GM12878 (cell line): ENCODE results near the gene KRTAP12-1. TPM values are rescaled to one million over a fixed set of nuclear protein-coding genes. Genes with fewer than 3 reads are reported as not detected.

Experiments used
- ATAC-seq: fragments of 200-7000 bp; cut with Tn5 transposase; 3 replicates; pipeline ENCODE4 v1.9.1; 2020; ENCODE audit warnings: mild to moderate bottlenecking, moderate library complexity
- BruUV-seq: library from RNA; stranded (reverse); fragments of 400-500 nt; replicated peaks from 2 replicates; lab custom pipeline; 2021; lab: Mats Ljungman, UMichigan
- CTCF ChIA-PET: fragments of 300-600 bp; sonication (Branson Sonifier 250); formaldehyde crosslinking; extraction: SDS; loops from one replicate; lab custom pipeline; 2021; ENCODE audit warnings: inconsistent platforms; lab: Yijun Ruan, JAX
- POLR2A ChIA-PET: fragments of 350-600 bp; formaldehyde crosslinking; extraction: SDS; loops from one replicate; lab custom pipeline; 2021; ENCODE audit warnings: inconsistent platforms; lab: Charles Lee
- RAD21 ChIA-PET: fragments of 300-600 bp; sonication (Branson Sonifier 250); formaldehyde crosslinking; loops from one replicate; lab custom pipeline; 2023; ENCODE audit warnings: antibody characterized with exemption; ENCODE audit not compliant: unreplicated experiment; lab: Charles Lee
- SMC1A ChIA-PET: fragments of 300-600 bp; sonication (Branson Sonifier 250); formaldehyde crosslinking; loops from one replicate; lab custom pipeline; 2023; ENCODE audit not compliant: unreplicated experiment, uncharacterized antibody; lab: Charles Lee
- DNase-seq: peaks from one replicate; pipeline ENCODE4 v3.0.0-alpha.2; 2011; ENCODE audit warnings: low read depth, low spot score
- FAIRE-seq: peaks from 3 replicates; lab custom pipeline; 2011; peaks lifted over from hg19 to GRCh38; lab: Jason Lieb, UNC
- H2AFZ ChIP-seq: 2 replicates; pipeline ENCODE4 v1.6.0; 2011; ENCODE audit warnings: low read depth, low read length, control low read depth; ENCODE audit not compliant: control insufficient read depth
- H3K27ac ChIP-seq: 2 replicates; pipeline ENCODE4 v1.5.1; 2011; ENCODE audit warnings: control low read depth; ENCODE audit not compliant: control insufficient read depth, insufficient read depth
- H3K27me3 ChIP-seq, 2 experiments: replicated peaks in 1 of 2; 2 replicates each; pipeline versions ENCODE4 v1.6.0 to v1.6.1; 2011; ENCODE audit warnings: low read length in 1 of 2; ENCODE audit not compliant: control insufficient read depth in 2 of 2, insufficient read depth in 2 of 2
- H3K36me3 ChIP-seq, 2 experiments: 2 replicates each; pipeline ENCODE4 v1.5.1; 2011; ENCODE audit warnings: low read length in 1 of 2; ENCODE audit not compliant: control insufficient read depth in 2 of 2, insufficient read depth in 2 of 2
- H3K4me1 ChIP-seq: 2 replicates; pipeline ENCODE4 v1.6.1; 2011; ENCODE audit warnings: mild to moderate bottlenecking, low read length, moderate library complexity, mixed read lengths; ENCODE audit not compliant: control insufficient read depth, insufficient read depth
- H3K4me2 ChIP-seq: 2 replicates; pipeline ENCODE4 v1.6.0; 2011; ENCODE audit warnings: control low read depth; ENCODE audit not compliant: control insufficient read depth, insufficient read depth
- H3K4me3 ChIP-seq: fragments of 200-600 bp; sonication (generic); 2 replicates; pipeline ENCODE4 v1.5.1; 2016
- H3K79me2 ChIP-seq: 2 replicates; pipeline ENCODE4 v1.6.0; 2011; ENCODE audit warnings: low read length; ENCODE audit not compliant: control insufficient read depth, insufficient read depth
- H3K9ac ChIP-seq: 2 replicates; pipeline ENCODE4 v1.8.0; 2011; ENCODE audit warnings: low read length, control low read depth, mixed read lengths; ENCODE audit not compliant: control insufficient read depth, insufficient read depth
- H3K9me3 ChIP-seq: replicated peaks from 3 replicates; pipeline ENCODE4 v1.5.1; 2011; ENCODE audit warnings: mild to moderate bottlenecking, low read length; ENCODE audit not compliant: control insufficient read depth, insufficient read depth
- H4K20me1 ChIP-seq: 2 replicates; pipeline ENCODE4 v1.6.0; 2011; ENCODE audit not compliant: control insufficient read depth, insufficient read depth
- CEBPZ ChIP-seq: fragments of 150-350 bp; IDR thresholded peaks from 2 replicates; pipeline ENCODE4 v1.6.1; 2016; ENCODE audit warnings: low read depth, low read length
- FOXK2 ChIP-seq: fragments of 450-650 bp; IDR thresholded peaks from 2 replicates; pipeline ENCODE4 v1.6.1; 2017; ENCODE audit warnings: mild to moderate bottlenecking, moderate library complexity
- HCFC1 ChIP-seq: fragments of 150-350 bp; IDR thresholded peaks from 2 replicates; pipeline ENCODE4 v1.6.1; 2014; ENCODE audit warnings: low read length
- KLF5 ChIP-seq: fragments of 450-650 bp; IDR thresholded peaks from 2 replicates; pipeline ENCODE4 v1.6.1; 2014; ENCODE audit warnings: mild to moderate bottlenecking; ENCODE audit not compliant: partially characterized antibody
- MAX ChIP-seq: IDR thresholded peaks from 2 replicates; pipeline ENCODE4 v1.6.1; 2012; ENCODE audit warnings: low read depth, low read length, improper control_type of control experiment
- POLR2AphosphoS2 ChIP-seq: IDR thresholded peaks from 2 replicates; pipeline ENCODE4 v1.6.1; 2011; ENCODE audit warnings: low read depth, mild to moderate bottlenecking, low read length, improper control_type of control experiment, moderate library complexity
- POLR2AphosphoS5 ChIP-seq: IDR thresholded peaks from 2 replicates; pipeline ENCODE4 v1.6.1; 2011; ENCODE audit warnings: mild to moderate bottlenecking, low read length, inconsistent platforms
- RBBP5 ChIP-seq: fragments of 200-600 bp; sonication (generic); conservative IDR thresholded peaks from 2 replicates; pipeline ENCODE4 v1.6.1; 2016
- SKIL ChIP-seq: fragments of 450-650 bp; IDR thresholded peaks from 2 replicates; pipeline ENCODE4 v1.6.1; 2017; ENCODE audit warnings: mild to moderate bottlenecking, low read depth, inconsistent platforms; ENCODE audit not compliant: poor library complexity, severe bottlenecking
- TCF12 ChIP-seq: IDR thresholded peaks from 2 replicates; pipeline ENCODE4 v1.6.1; 2011; ENCODE audit warnings: low read depth, mild to moderate bottlenecking, low read length
- ZBTB33 ChIP-seq: fragments of 450-650 bp; IDR thresholded peaks from 2 replicates; pipeline ENCODE4 v1.6.1; 2017; ENCODE audit warnings: mild to moderate bottlenecking
- ZNF592 ChIP-seq: fragments of 450-650 bp; IDR thresholded peaks from 2 replicates; pipeline ENCODE4 v1.6.1; 2017; ENCODE audit warnings: mild to moderate bottlenecking, moderate library complexity
- ZZZ3 ChIP-seq: IDR thresholded peaks from 2 replicates; pipeline ENCODE4 v1.6.1; 2011; ENCODE audit warnings: low read depth; ENCODE audit not compliant: control insufficient read depth, insufficient read length
- WGBS: methylation state at CpG from one replicate; pipeline ENCODE4 v1.1.6; 2016; ENCODE audit warnings: low lambda C conversion rate; ENCODE audit not compliant: insufficient replicate concordance, insufficient coverage; ENCODE audit errors: missing lambda C conversion rate; 5-methylcytosine and 5-hydroxymethylcytosine counted together
- in situ Hi-C: fragments of 300-500 bp; cut with MboI; formaldehyde crosslinking; loops from 9 replicates; pipeline ENCODE4 v1.14.3; 2018; ENCODE audit warnings: mixed read lengths
- intact Hi-C: fragments of 100-400 bp; cut with micrococcal nuclease; formaldehyde crosslinking; loops from one replicate; pipeline ENCODE4 v1.14.2; 2022; ENCODE audit not compliant: unreplicated experiment
- polyA plus RNA-seq, 11 experiments: library from polyadenylated mRNA; depleted of rRNA in 4 of 11; unstranded in 6 of 11; stranded (reverse) in 5 of 11; fragments of >200 nt; fragmentation: Nextera tagmentation in 4 of 11; fragmentation: Illumina TruSeq in 1 of 11; extraction: Ambion mirVana in 4 of 11; extraction: Trizol in 1 of 11; gene quantifications; 1 replicate in 1 of 11; 2 replicates in 10 of 11; pipeline versions ENCODE4 v1.2.1 to v1.2.3, GENCODE V29; 2011 to 2016; ENCODE audit warnings: inconsistent platforms in 2 of 11, missing spikeins in 2 of 11, low read depth in 1 of 11
- total RNA-seq, 4 experiments: library from RNA; depleted of rRNA in 3 of 4; stranded (reverse); fragments of >200 nt in 3 of 4; fragmentation: Illumina TruSeq in 1 of 4; extraction: Trizol in 1 of 4; gene quantifications; 2 replicates each; pipeline versions ENCODE4 v1.2.1 to v1.2.3, GENCODE V29; 2013 to 2021

Gene KRTAP12-1
- total and polyA plus RNA-seq, 10 of the 15 experiments (the other 5 are each of a cell fraction or from before 2014, with no cell fraction given), result not detected

GRCh38 chr21:44727757-44728156, 45.8 kb upstream of the KRTAP12-1 start:
- POLR2A ChIA-PET, result no interaction called here
- Histone ChIP-seq H4K20me1 (no peaks in the 10 kb centered on the region), H3K79me2 (no peaks in the 10 kb centered on the region), H3K9me3 (no peaks in the 10 kb centered on the region), H2AFZ (no peak overlapping the region), H3K4me2 (no peak overlapping the region), H3K27ac (no peak overlapping the region), H3K36me3 (no peaks in the 10 kb centered on the region), H3K27me3 (peaks cover 2 to 3% of the 10 kb centered on the region in 2 experiments; a peak in 2 of 4 replicates), H3K9ac (no peak overlapping the region), H3K4me3 (no peak overlapping the region), H3K4me1 (no peaks in the 10 kb centered on the region)
- WGBS, result 19% methylated on average over 9 of the region's 9 CpGs
- ATAC-seq (no peak), DNase-seq (no peak), FAIRE-seq (no peak)
- SMC1A ChIA-PET, result no interaction called here
- RAD21 ChIA-PET, result no interaction called here
- in situ Hi-C loops, result no loop called here
- no TSS peak for BruUV-seq
- intact Hi-C loops, result no loop called here
- CTCF ChIA-PET, result no interaction called here
- TF ChIP-seq HCFC1, result no peak
- TF ChIP-seq ZBTB33, result no peak
- TF ChIP-seq POLR2AphosphoS5, result no peak
- TF ChIP-seq KLF5, result no peak
- no peak for TF ChIP-seq FOXK2
- no peak for TF ChIP-seq ZNF592
- no peak for TF ChIP-seq SKIL
- TF ChIP-seq ZZZ3, result no peak
- no peak for TF ChIP-seq CEBPZ
- TF ChIP-seq TCF12, result no peak
- TF ChIP-seq POLR2AphosphoS2, result no peak
- TF ChIP-seq RBBP5, result no peak
- TF ChIP-seq MAX, result no peak
